H1 (cell line): ENCODE data around the gene GALNT1. TPM values are rescaled to one million over a fixed set of nuclear protein-coding genes. Genes with fewer than 3 reads are reported as not detected.

Source experiments
- CTCF ChIA-PET: fragments of 300-600 bp; sonication (Branson Sonifier 250); formaldehyde crosslinking; loops from one replicate; lab custom pipeline; 2021; ENCODE audit not compliant: partially characterized antibody; lab: Charles Lee
- POLR2A ChIA-PET: fragments of 300-600 bp; sonication (Branson Sonifier 250); formaldehyde crosslinking; loops from one replicate; lab custom pipeline; 2021; ENCODE audit warnings: inconsistent platforms; ENCODE audit not compliant: partially characterized antibody; lab: Charles Lee
- DNase-seq, 2 experiments: peaks; one replicate each; pipeline versions ENCODE4 v3.0.0 to v3.0.0-alpha.2; 2010 to 2022; ENCODE audit warnings: low spot score in 2 of 2, low read depth in 1 of 2, mixed read lengths in 1 of 2
- FAIRE-seq: peaks from 2 replicates; lab custom pipeline; 2011; peaks lifted over from hg19 to GRCh38; lab: Jason Lieb, UNC
- H2AFZ ChIP-seq: 2 replicates; pipeline ENCODE4 v1.8.1; 2012; ENCODE audit warnings: low read length, inconsistent platforms
- H2AK5ac ChIP-seq: 2 replicates; pipeline ENCODE4 v1.6.1; 2013; ENCODE audit warnings: low read depth, low read length
- H2BK120ac ChIP-seq: replicated peaks from 2 replicates; pipeline ENCODE3; 2013; ENCODE audit warnings: low read depth, low read length, inconsistent platforms
- H2BK12ac ChIP-seq: 2 replicates; pipeline ENCODE4 v1.6.1; 2013; ENCODE audit warnings: low read depth, low read length
- H2BK15ac ChIP-seq: 2 replicates; pipeline ENCODE4 v1.6.1; 2013; ENCODE audit warnings: low read length
- H2BK20ac ChIP-seq: 2 replicates; pipeline ENCODE4 v1.6.1; 2013; ENCODE audit warnings: low read length
- H2BK5ac ChIP-seq: 2 replicates; pipeline ENCODE4 v1.6.1; 2013; ENCODE audit warnings: low read depth, low read length
- H3K14ac ChIP-seq: 2 replicates; pipeline ENCODE4 v1.6.1; 2013; ENCODE audit warnings: inconsistent platforms; ENCODE audit not compliant: insufficient read length
- H3K18ac ChIP-seq: 2 replicates; pipeline ENCODE4 v1.6.1; 2013; ENCODE audit warnings: low read length; ENCODE audit errors: extremely low read depth
- H3K23ac ChIP-seq: 2 replicates; pipeline ENCODE4 v1.6.1; 2013; ENCODE audit warnings: inconsistent platforms; ENCODE audit not compliant: insufficient read length
- H3K23me2 ChIP-seq: 2 replicates; pipeline ENCODE4 v1.6.1; 2013; ENCODE audit warnings: low read depth, low read length
- H3K27ac ChIP-seq: 2 replicates; pipeline ENCODE4 v1.6.1; 2011; ENCODE audit warnings: low read depth, low read length, inconsistent platforms
- H3K27me3 ChIP-seq, 4 experiments: replicated peaks in 1 of 4; 1 replicate in 1 of 4; 2 replicates in 3 of 4; pipeline versions ENCODE4 v1.6.1 to v1.8.1; 2011 to 2013; ENCODE audit warnings: low read length in 3 of 4, mild to moderate bottlenecking in 3 of 4, inconsistent platforms in 2 of 4, mixed read lengths in 2 of 4, moderate library complexity in 1 of 4; ENCODE audit not compliant: control insufficient read depth in 3 of 4, insufficient read depth in 3 of 4; ENCODE audit errors: extremely low read depth in 1 of 4
- H3K36me3 ChIP-seq, 4 experiments: 2 replicates each; pipeline versions ENCODE4 v1.6.1 to v1.8.1; 2011 to 2013; ENCODE audit warnings: mild to moderate bottlenecking in 4 of 4, low read length in 3 of 4, moderate library complexity in 2 of 4, control low read depth in 1 of 4, inconsistent platforms in 1 of 4; ENCODE audit not compliant: insufficient read depth in 4 of 4, control insufficient read depth in 2 of 4
- H3K4ac ChIP-seq: replicated peaks from 2 replicates; pipeline ENCODE3; 2013; ENCODE audit warnings: low read length, low read depth, mixed read lengths, inconsistent platforms; ENCODE audit not compliant: insufficient read length
- H3K4me1 ChIP-seq, 4 experiments: replicated peaks in 1 of 4; 1 replicate in 1 of 4; 2 replicates in 3 of 4; pipeline versions ENCODE4 v1.6.1 to v1.8.1; 2011 to 2013; ENCODE audit warnings: low read length in 3 of 4, inconsistent platforms in 2 of 4, mixed read lengths in 1 of 4; ENCODE audit not compliant: insufficient read depth in 4 of 4, control insufficient read depth in 3 of 4
- H3K4me2 ChIP-seq, 2 experiments: 2 replicates each; pipeline versions ENCODE4 v1.6.1 to v1.8.1; 2011 to 2013; ENCODE audit warnings: low read depth in 2 of 2, low read length in 2 of 2, control low read depth in 1 of 2, inconsistent platforms in 1 of 2, mild to moderate bottlenecking in 1 of 2; ENCODE audit not compliant: insufficient read depth in 1 of 2
- H3K4me3 ChIP-seq, 4 experiments: fragments of 200-600, 300-600 bp in 1 of 4; sonication (generic), shearing (Covaris generic), sonication (Bioruptor Twin) in 1 of 4; 2 replicates each; pipeline versions ENCODE4 v1.5.1 to v1.8.1; 2011 to 2016; ENCODE audit warnings: low read length in 4 of 4, low read depth in 3 of 4, control low read depth in 2 of 4, inconsistent platforms in 2 of 4, mild to moderate bottlenecking in 2 of 4, mixed read lengths in 1 of 4, moderate library complexity in 1 of 4; ENCODE audit not compliant: insufficient read depth in 2 of 4; ENCODE audit errors: extremely low read depth in 1 of 4
- H3K56ac ChIP-seq: replicated peaks from 2 replicates; pipeline ENCODE3; 2013; ENCODE audit warnings: low read depth, mild to moderate bottlenecking, mixed read lengths, low read length, inconsistent platforms; ENCODE audit not compliant: insufficient read length
- H3K79me1 ChIP-seq: 2 replicates; pipeline ENCODE4 v1.6.1; 2013; ENCODE audit warnings: low read depth, low read length, control low read depth
- H3K79me2 ChIP-seq, 2 experiments: 2 replicates each; pipeline versions ENCODE4 v1.6.1 to v1.8.1; 2012 to 2013; ENCODE audit warnings: low read length in 2 of 2, mild to moderate bottlenecking in 2 of 2, inconsistent platforms in 1 of 2; ENCODE audit not compliant: insufficient read depth in 2 of 2, control insufficient read depth in 1 of 2
- H3K9ac ChIP-seq, 4 experiments: replicated peaks in 1 of 4; 1 replicate in 1 of 4; 2 replicates in 3 of 4; pipeline versions ENCODE4 v1.6.1 to v1.8.1; 2011 to 2013; ENCODE audit warnings: low read depth in 3 of 4, low read length in 3 of 4, control low read depth in 2 of 4, mild to moderate bottlenecking in 2 of 4, moderate library complexity in 2 of 4, inconsistent platforms in 1 of 4; ENCODE audit errors: extremely low read depth in 1 of 4
- H3K9me3 ChIP-seq, 2 experiments: 2 replicates each; pipeline versions ENCODE4 v1.6.1 to v1.8.1; 2012 to 2013; ENCODE audit warnings: mild to moderate bottlenecking in 2 of 2, moderate library complexity in 2 of 2, control low read depth in 1 of 2, inconsistent platforms in 1 of 2, low read depth in 1 of 2, low read length in 1 of 2, mixed read lengths in 1 of 2; ENCODE audit not compliant: insufficient read depth in 2 of 2
- H4K20me1 ChIP-seq, 2 experiments: replicated peaks in 1 of 2; 2 replicates each; pipeline versions ENCODE3 to v1.8.1; 2011 to 2013; ENCODE audit warnings: inconsistent platforms in 2 of 2, low read length in 2 of 2, mild to moderate bottlenecking in 1 of 2; ENCODE audit not compliant: insufficient read depth in 2 of 2, control insufficient read depth in 1 of 2
- H4K5ac ChIP-seq: 2 replicates; pipeline ENCODE4 v1.6.1; 2013; ENCODE audit warnings: low read length, low read depth, mixed read lengths, inconsistent platforms; ENCODE audit not compliant: insufficient read length
- H4K8ac ChIP-seq: 2 replicates; pipeline ENCODE4 v1.8.0; 2013; ENCODE audit warnings: mild to moderate bottlenecking, moderate library complexity, low read length, inconsistent platforms; ENCODE audit not compliant: insufficient read depth; ENCODE audit errors: extremely low read depth
- H4K91ac ChIP-seq: replicated peaks from 2 replicates; pipeline ENCODE3; 2013; ENCODE audit warnings: low read length, mixed read lengths, inconsistent platforms; ENCODE audit not compliant: insufficient read length
- BRCA1 ChIP-seq: IDR thresholded peaks from 2 replicates; pipeline ENCODE4 v1.6.1; 2012; ENCODE audit warnings: low read depth, low read length, improper control_type of control experiment
- MAX ChIP-seq: IDR thresholded peaks from 2 replicates; pipeline ENCODE4 v1.6.1; 2012; ENCODE audit warnings: inconsistent platforms
- RAD21 ChIP-seq, 2 experiments: IDR thresholded peaks in 1 of 2; conservative IDR thresholded peaks in 1 of 2; 2 replicates each; pipeline ENCODE4 v1.6.1; 2011; ENCODE audit warnings: low read depth in 2 of 2, low read length in 2 of 2, improper control_type of control experiment in 1 of 2, inconsistent platforms in 1 of 2, mild to moderate bottlenecking in 1 of 2, moderate library complexity in 1 of 2
- WGBS, 2 experiments: shearing (Covaris generic) in 1 of 2; methylation state at CpG; one replicate each; pipeline versions ENCODE4 v1.1.6 to v1.1.7; 2013 to 2015; ENCODE audit warnings: low lambda C conversion rate in 2 of 2, mixed read lengths in 2 of 2, inconsistent platforms in 1 of 2, low coverage in 1 of 2, missing lambda C conversion rate in 1 of 2; ENCODE audit not compliant: insufficient replicate concordance in 2 of 2, insufficient coverage in 1 of 2, insufficient read length in 1 of 2; ENCODE audit errors: extremely low coverage in 1 of 2, missing lambda C conversion rate in 1 of 2; 5-methylcytosine and 5-hydroxymethylcytosine counted together
- polyA plus RNA-seq, 7 experiments: library from polyadenylated mRNA; depleted of rRNA in 3 of 7; stranded (reverse) in 5 of 7; unstranded in 2 of 7; fragments of >200 nt in 5 of 7; fragments of 200-250 nt in 2 of 7; gene quantifications; 1 replicate in 5 of 7; 2 replicates in 1 of 7; 4 replicates in 1 of 7; pipeline versions ENCODE4 v1.2.1 to v1.2.3, GENCODE V29; 2011 to 2013; ENCODE audit warnings: missing spikeins in 2 of 7, mixed read lengths in 2 of 7
- total RNA-seq: library from RNA; stranded (reverse); fragmentation: NEBNext Ultra II Directional; extraction: Animal tissue kit (Norgen Biotek cat#: 25700); gene quantifications from 2 replicates; pipeline ENCODE4 v1.2.1, GENCODE V29; 2021

The GALNT1 gene
- total and polyA plus RNA-seq, 2 of the 8 experiments (the other 6 are each of a cell fraction or from before 2014, with no cell fraction given) = 22.4 to 101 TPM

GRCh38 chr18:35747894-35748472 lies 166.4 kb downstream of the GALNT1 start:
- no peak overlapping the region for H3K23ac ChIP-seq
- no peak overlapping the region for H3K14ac ChIP-seq
- no peak for DNase-seq
- no peak overlapping the region for H3K9ac ChIP-seq
- peak overlapping the region; percentile 52 for H2BK120ac ChIP-seq
- H3K4me1 ChIP-seq = peaks cover 2 to 8% (median 4%) of the 10 kb centered on the region in 4 experiments; a peak in 5 of 7 replicates
- H3K4me3 ChIP-seq = no peak overlapping the region
- H3K4ac ChIP-seq = no peak overlapping the region
- no peaks in the 10 kb centered on the region for H3K23me2 ChIP-seq
- H4K91ac ChIP-seq = no peak overlapping the region
- H3K18ac ChIP-seq = 0 out of 2 replicates have a peak overlapping the region, but pooled peaks have one; percentile 48
- no peak overlapping the region for H2BK20ac ChIP-seq
- H3K79me2 ChIP-seq = no peaks in the 10 kb centered on the region
- no peaks in the 10 kb centered on the region for H3K36me3 ChIP-seq
- H3K27me3 ChIP-seq = no peaks in the 10 kb centered on the region
- no peak for FAIRE-seq
- no peak overlapping the region for H3K4me2 ChIP-seq
- no peak overlapping the region for H3K27ac ChIP-seq
- no peak overlapping the region for H4K5ac ChIP-seq
- no peaks in the 10 kb centered on the region for H4K20me1 ChIP-seq
- ChIA-PET POLR2A (no interaction called here), CTCF (interaction anchor here (0.5 to 1.1 kb wide), 3 partner anchors 316 to 475 kb away, joined by 3 to 4 read pairs (median 3); no protein-coding TSS in a partner anchor)
- H3K79me1 ChIP-seq = no peaks in the 10 kb centered on the region
- H2BK5ac ChIP-seq = 0 out of 2 replicates have a peak overlapping the region, but pooled peaks have one; percentile 27
- no peak for TF ChIP-seq BRCA1
- TF ChIP-seq MAX = 0 out of 2 replicates have a peak, but pooled peaks have one; percentile 33
- TF ChIP-seq RAD21 (IDR thresholded peaks at IDR 0.05 in 1 of 2, conservative IDR thresholded peaks at IDR 0.05 in 1 of 2; ENCODE audit: low read depth in 2 of 2, low read length in 2 of 2) = peak; percentile 12 to 34; a peak in 2 of 4 replicates
- H2BK12ac ChIP-seq = peak overlapping the region; percentile 30; the same call in 1 of the 2 replicates
- H3K56ac ChIP-seq = no peak overlapping the region
- no peak overlapping the region for H2AFZ ChIP-seq
- H3K9me3 ChIP-seq = no peaks in the 10 kb centered on the region
- H4K8ac ChIP-seq = no peak overlapping the region
- 0 out of 2 replicates have a peak overlapping the region, but pooled peaks have one; percentile 10 for H2AK5ac ChIP-seq
- 77% methylated on average over 5 of the region's 7 CpGs; no CpG with 5 or more reads in 1 of the 2 experiments for WGBS, 2 experiments
- H2BK15ac ChIP-seq = peak overlapping the region; percentile 62; the same call in 1 of the 2 replicates
